ENCODE data around the gene GFY. TPM values are rescaled to one million over a fixed set of nuclear protein-coding genes. Genes with fewer than 3 reads are reported as not detected.
A peak's percentile ranks its signal among the peaks of the same experiment; 100 is the strongest.

GFY gene
- total RNA-seq, 2 experiments from 2014 or later: not detected

DNA sequence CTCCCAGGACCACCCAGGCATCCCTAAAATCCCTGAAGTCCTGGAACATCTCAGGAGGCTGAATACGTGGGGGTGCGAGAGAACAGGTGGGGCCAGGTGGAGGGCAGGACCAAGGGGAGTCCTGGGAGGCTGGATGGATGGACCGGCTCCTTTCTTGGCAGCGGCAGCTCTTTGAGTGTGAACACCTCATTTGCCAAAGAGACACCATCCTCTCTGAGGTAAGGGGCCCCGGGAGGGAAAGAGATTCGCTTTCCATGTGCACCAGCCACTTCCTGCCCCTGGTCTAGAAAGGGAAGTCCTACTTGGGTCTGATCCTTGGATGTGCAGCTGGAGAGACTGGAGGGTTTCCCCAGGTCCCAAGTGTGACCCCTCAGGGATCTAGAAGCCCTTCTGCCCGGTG is 18.1 kb upstream of the GFY start:
- no peak for ATAC-seq
- Mint-ChIP-seq H3K27ac (no peak overlapping the region), H3K4me1 (ENCODE audit: low read depth) (peaks cover 35% of the 10 kb centered on the region), H3K4me3 (no peak overlapping the region), H3K36me3 (ENCODE audit: low read depth) (no peaks in the 10 kb centered on the region), H3K9me3 (no peaks in the 10 kb centered on the region), H3K27me3 (no peaks in the 10 kb centered on the region)
- intact Hi-C loops (cut with micrococcal nuclease): no loop called here
- TF ChIP-seq CTCF (IDR thresholded peaks at IDR 0.05): no peak
- ChIA-PET CTCF (interaction anchor here (1.0 to 2.2 kb wide), 3 partner anchors 15 to 180 kb away, joined by 3 to 17 read pairs (median 5); no protein-coding TSS in a partner anchor), POLR2A (interaction anchor here (1.2 to 1.3 kb wide), 2 partner anchors 14 to 20 kb away, joined by 3 read pairs; no protein-coding TSS in a partner anchor)
- DNase-seq: no peak

DNA sequence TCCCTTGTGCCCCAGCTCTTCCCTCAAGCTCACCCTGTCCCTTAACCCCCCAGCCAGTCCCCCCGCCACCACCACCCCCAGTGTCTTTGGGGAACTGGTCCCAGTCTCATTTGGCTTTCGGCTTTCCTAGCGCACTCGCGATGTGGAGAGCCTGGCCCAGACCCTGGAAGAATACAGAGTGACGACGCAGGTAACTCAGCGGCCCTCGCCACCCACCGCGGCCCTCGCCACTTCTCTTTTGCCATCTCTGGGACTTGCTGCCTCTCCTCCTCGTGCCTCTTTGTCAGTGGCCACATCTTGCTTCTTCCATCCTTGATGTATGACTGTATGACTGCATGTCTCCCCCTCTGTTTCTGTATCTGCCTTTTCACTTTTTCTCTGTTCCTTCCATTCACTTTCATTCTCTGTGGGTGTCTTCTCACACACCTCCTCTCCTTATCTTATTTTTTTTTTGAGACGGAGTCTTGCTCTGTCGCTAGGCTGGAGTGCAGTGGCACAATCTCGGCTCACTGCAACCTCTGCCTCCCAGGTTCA is 17.6 kb upstream of the GFY start:
- CTCF ChIA-PET: no interaction called here
- no peak for TF ChIP-seq CTCF (IDR thresholded peaks at IDR 0.05)
- ATAC-seq (no peak), DNase-seq (no peak)
- Mint-ChIP-seq H3K27me3 (no peaks in the 10 kb centered on the region), H3K36me3 (ENCODE audit: low read depth) (no peaks in the 10 kb centered on the region), H3K9me3 (no peaks in the 10 kb centered on the region), H3K27ac (no peak overlapping the region), H3K4me3 (no peak overlapping the region), H3K4me1 (ENCODE audit: low read depth) (peaks cover 35% of the 10 kb centered on the region)
- intact Hi-C loops (cut with micrococcal nuclease): no loop called here
- POLR2A ChIA-PET: interaction anchor here (1.3 kb wide), 1 partner anchor 13 kb away, joined by 3 read pairs; no protein-coding TSS in a partner anchor

DNA sequence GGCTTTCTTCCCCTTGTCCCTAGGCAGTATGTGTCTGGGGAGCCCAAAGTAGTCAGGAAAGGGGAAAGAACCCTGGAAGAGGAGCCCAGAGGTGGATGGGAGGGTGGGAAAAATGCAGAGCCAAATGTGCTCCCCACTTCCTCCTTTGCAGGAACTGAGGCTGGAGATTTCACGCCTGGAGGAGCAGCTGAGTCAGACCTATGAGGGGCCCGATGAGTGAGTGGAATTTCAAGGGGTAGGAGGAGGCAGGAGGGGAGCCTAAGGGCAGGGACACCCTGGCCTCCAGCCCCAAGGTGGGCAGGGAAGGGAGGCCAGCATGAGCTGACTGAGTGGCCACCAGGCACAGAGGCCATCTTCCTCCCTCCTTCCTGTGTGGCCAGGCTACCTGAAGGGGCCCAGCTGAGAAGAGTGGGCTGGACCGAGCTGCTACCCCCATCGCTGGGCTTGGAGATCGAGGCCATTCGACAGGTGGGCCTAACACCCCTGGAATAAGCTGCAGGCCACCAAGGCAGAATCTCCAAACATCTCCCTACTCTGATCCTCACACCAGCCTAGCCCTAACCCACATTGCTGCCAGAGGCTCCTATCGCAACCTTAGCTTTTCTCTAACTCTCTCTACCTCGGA is 16.3 kb upstream of the GFY start:
- ChIA-PET CTCF (interaction anchor here (0.7 to 2.2 kb wide), 6 partner anchors 10 to 289 kb away, joined by 3 to 11 read pairs (median 4); no protein-coding TSS in a partner anchor), POLR2A (interaction anchor here (0.6 to 1.2 kb wide), 4 partner anchors 11 to 51 kb away, joined by 3 to 5 read pairs (median 4); partner anchors contain the start of gene PIH1D1)
- H3K4me3 Mint-ChIP-seq: peak overlapping the region; percentile 1
- no peaks in the 10 kb centered on the region for H3K9me3 Mint-ChIP-seq
- ATAC-seq (peak; percentile 40), DNase-seq (no peak)
- intact Hi-C loops (cut with micrococcal nuclease): no loop called here
- no peaks in the 10 kb centered on the region for H3K36me3 Mint-ChIP-seq (ENCODE audit: low read depth)
- TF ChIP-seq CTCF (IDR thresholded peaks at IDR 0.05): no peak
- peaks cover 35% of the 10 kb centered on the region for H3K4me1 Mint-ChIP-seq (ENCODE audit: low read depth)
- H3K27ac Mint-ChIP-seq: peak overlapping the region; percentile 59
- H3K27me3 Mint-ChIP-seq: no peaks in the 10 kb centered on the region

- ChIA-PET POLR2A (interaction anchor here (0.6 to 1.2 kb wide), 6 partner anchors 10 to 50 kb away, joined by 3 to 5 read pairs (median 4); partner anchors contain the start of gene PIH1D1), CTCF (interaction anchor here (0.7 to 2.2 kb wide), 6 partner anchors 10 to 289 kb away, joined by 3 to 11 read pairs (median 4); no protein-coding TSS in a partner anchor)
- intact Hi-C loops (cut with micrococcal nuclease): no loop called here
- H3K9me3 Mint-ChIP-seq: no peaks in the 10 kb centered on the region
- peaks cover 35% of the 10 kb centered on the region for H3K4me1 Mint-ChIP-seq (ENCODE audit: low read depth)
- no peaks in the 10 kb centered on the region for H3K36me3 Mint-ChIP-seq (ENCODE audit: low read depth)
- peak overlapping the region; percentile 59 for H3K27ac Mint-ChIP-seq
- peak overlapping the region; percentile 1 for H3K4me3 Mint-ChIP-seq
- TF ChIP-seq CTCF (IDR thresholded peaks at IDR 0.05): no peak
- H3K27me3 Mint-ChIP-seq: no peaks in the 10 kb centered on the region
- peak; percentile 36 for DNase-seq
- ATAC-seq: peak; percentile 57
Measured at GRCh38 chr19:49409441-49410029, 15.7 kb upstream of the GFY start.
